GM18519 (cell line): ENCODE results near the gene SLC2A3.
"Not testable (repeated sequence)": the region's sequence is repeated elsewhere in the genome, so short reads cannot be mapped to it uniquely, and the experiment has no call there.

Experiments
- ATAC-seq: cut with Tn5 transposase; IDR thresholded peaks from one replicate; pipeline ENCODE4 v1.9.1; 2021; ENCODE audit warnings: mild to moderate bottlenecking, moderate library complexity; ENCODE audit not compliant: unreplicated experiment, low FRiP score

Gene SLC2A3

GRCh38 chr12:7917392-7918267, 18.4 kb downstream of the SLC2A3 start:
- ATAC-seq = no peak

GRCh38 chr12:7916936-7917335, 19.1 kb downstream of the SLC2A3 start:
- no peak for ATAC-seq

- ATAC-seq = no peak
These were observed 20.2 kb downstream of the SLC2A3 start for GRCh38 chr12:7915661-7916403.

GRCh38 chr12:7910106-7910505, 25.9 kb downstream of the SLC2A3 start:
- ATAC-seq = not testable (repeated sequence)

GRCh38 chr12:7907009-7907408, 29.0 kb downstream of the SLC2A3 start:
- no peak for ATAC-seq

GRCh38 chr12:7906303-7906702, 29.7 kb downstream of the SLC2A3 start:
- not testable (repeated sequence) for ATAC-seq

- not testable (repeated sequence) for ATAC-seq
These were observed 30.3 kb downstream of the SLC2A3 start for GRCh38 chr12:7905600-7906125.

GRCh38 chr12:7905071-7905470, 30.9 kb downstream of the SLC2A3 start:
- ATAC-seq = no peak

GRCh38 chr12:7902416-7902815, 33.6 kb downstream of the SLC2A3 start:
- not testable (repeated sequence) for ATAC-seq

GRCh38 chr12:7899755-7900154, 36.2 kb downstream of the SLC2A3 start:
- ATAC-seq = no peak

GRCh38 chr12:7896726-7897125, 39.3 kb downstream of the SLC2A3 start:
- ATAC-seq = not testable (repeated sequence)

- ATAC-seq = no peak
These were observed 43.6 kb downstream of the SLC2A3 start for GRCh38 chr12:7892186-7892980.

GRCh38 chr12:7884689-7885088, 51.3 kb downstream of the SLC2A3 start:
- ATAC-seq = no peak

GRCh38 chr12:7881736-7882120, 54.3 kb downstream of the SLC2A3 start:
- not testable (repeated sequence) for ATAC-seq

GRCh38 chr12:7880952-7881735, 54.8 kb downstream of the SLC2A3 start:
- not testable (repeated sequence) for ATAC-seq

GRCh38 chr12:7879246-7879645, 56.7 kb downstream of the SLC2A3 start:
- no peak for ATAC-seq

GRCh38 chr12:7877420-7877819, 58.6 kb downstream of the SLC2A3 start:
- ATAC-seq = no peak

GRCh38 chr12:7872566-7873319, 63.2 kb downstream of the SLC2A3 start, which contains the start of gene SLC2A14:
Gene SLC2A14 (minus strand): TSS chr12:7872915. CDS start chr12:7869880, 3,035 bp downstream.
- no peak for ATAC-seq

- no peak for ATAC-seq
These were observed 65.7 kb downstream of the SLC2A3 start for GRCh38 chr12:7870335-7870734.
